ENCODE results near the gene ADAMTS9.

DNA sequence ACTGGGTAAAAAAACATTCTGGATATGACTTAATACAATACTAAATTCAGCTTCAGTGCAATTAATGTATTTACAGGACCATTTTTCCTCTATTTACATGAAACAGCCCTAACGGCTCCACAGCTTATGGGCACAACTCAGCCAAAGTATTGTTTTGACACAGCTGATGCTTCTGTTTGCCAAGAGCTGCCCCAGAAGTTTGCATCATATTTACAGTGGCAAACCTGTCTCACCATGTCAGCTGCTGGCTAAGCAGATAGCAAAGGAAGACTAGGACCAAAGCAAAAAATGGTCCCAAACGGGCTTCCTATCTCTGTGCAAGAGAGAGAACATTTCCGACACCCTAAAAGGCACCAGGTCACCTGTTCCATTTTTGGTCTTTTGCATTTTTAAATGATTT, 94.5 kb downstream of the ADAMTS9 start:
- TF ChIP-seq, protein P1, sequence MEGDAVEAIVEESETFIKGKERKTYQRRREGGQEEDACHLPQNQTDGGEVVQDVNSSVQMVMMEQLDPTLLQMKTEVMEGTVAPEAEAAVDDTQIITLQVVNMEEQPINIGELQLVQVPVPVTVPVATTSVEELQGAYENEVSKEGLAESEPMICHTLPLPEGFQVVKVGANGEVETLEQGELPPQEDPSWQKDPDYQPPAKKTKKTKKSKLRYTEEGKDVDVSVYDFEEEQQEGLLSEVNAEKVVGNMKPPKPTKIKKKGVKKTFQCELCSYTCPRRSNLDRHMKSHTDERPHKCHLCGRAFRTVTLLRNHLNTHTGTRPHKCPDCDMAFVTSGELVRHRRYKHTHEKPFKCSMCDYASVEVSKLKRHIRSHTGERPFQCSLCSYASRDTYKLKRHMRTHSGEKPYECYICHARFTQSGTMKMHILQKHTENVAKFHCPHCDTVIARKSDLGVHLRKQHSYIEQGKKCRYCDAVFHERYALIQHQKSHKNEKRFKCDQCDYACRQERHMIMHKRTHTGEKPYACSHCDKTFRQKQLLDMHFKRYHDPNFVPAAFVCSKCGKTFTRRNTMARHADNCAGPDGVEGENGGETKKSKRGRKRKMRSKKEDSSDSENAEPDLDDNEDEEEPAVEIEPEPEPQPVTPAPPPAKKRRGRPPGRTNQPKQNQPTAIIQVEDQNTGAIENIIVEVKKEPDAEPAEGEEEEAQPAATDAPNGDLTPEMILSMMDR (IDR thresholded peaks at IDR 0.05), result no peak
- TF ChIP-seq POLR2A (IDR thresholded peaks at IDR 0.05), result no peak

Measured in sigmoid colon (tissue), 3 donors.